Superior temporal gyrus (tissue), 1 donor: ENCODE results near the gene TMEM30A.

ENCODE experiments used
- DNase-seq: peaks from one replicate; pipeline ENCODE4 v3.0.0-alpha.2; 2016; ENCODE audit errors: extremely low spot score

Gene TMEM30A

GRCh38 chr6:75215291-75215690 is 69.3 kb downstream of the TMEM30A start:
- DNase-seq: no peak

- DNase-seq: no peak
These were observed 70.9 kb downstream of the TMEM30A start for GRCh38 chr6:75213732-75214131.

GRCh38 chr6:75213112-75213511 is 71.5 kb downstream of the TMEM30A start:
- peak; percentile 75 for DNase-seq

- no peak for DNase-seq
These were observed 72.5 kb downstream of the TMEM30A start for GRCh38 chr6:75211920-75212590.

- DNase-seq: peak; percentile 95
These were observed 73.5 kb downstream of the TMEM30A start for GRCh38 chr6:75210885-75211739.

- DNase-seq: no peak
These were observed 75.3 kb downstream of the TMEM30A start for GRCh38 chr6:75209184-75209723.

- peak; percentile 95 for DNase-seq
These were observed 76.1 kb downstream of the TMEM30A start for GRCh38 chr6:75208298-75209183.

GRCh38 chr6:75206576-75207342 is 77.8 kb downstream of the TMEM30A start:
- DNase-seq: no peak

GRCh38 chr6:75205776-75206575 is 78.6 kb downstream of the TMEM30A start, which contains the start of gene COL12A1:
Gene COL12A1, minus strand, starts transcription at chr6:75206053. Its CDS starts 3,261 bp downstream, at chr6:75202792.
- DNase-seq: no peak

- no peak for DNase-seq
These were observed 79.4 kb downstream of the TMEM30A start for GRCh38 chr6:75204959-75205775.

GRCh38 chr6:75204217-75204958 is 80.2 kb downstream of the TMEM30A start:
- peak; percentile 82 for DNase-seq

- no peak for DNase-seq
These were observed 80.9 kb downstream of the TMEM30A start for GRCh38 chr6:75203721-75204120.
